K562 (cell line): ENCODE results near the gene SLC34A2. TPM values are rescaled to one million over a fixed set of nuclear protein-coding genes. Genes with fewer than 3 reads are reported as not detected.

ENCODE experiments used
- ATAC-seq: fragments of 200-7000 bp; cut with Tn5 transposase; 3 replicates; pipeline ENCODE4 v1.9.1; 2020; ENCODE audit warnings: moderate library complexity
- BruUV-seq: library from RNA; stranded (reverse); fragments of 400-500 nt; replicated peaks from 2 replicates; lab custom pipeline; 2021; lab: Mats Ljungman, UMichigan
- CTCF ChIA-PET: fragments of 300-600 bp; formaldehyde crosslinking; extraction: SDS; loops from one replicate; lab custom pipeline; 2021; ENCODE audit warnings: low intra/inter-chr PET ratio; lab: Yijun Ruan, JAX
- POLR2A ChIA-PET: fragments of 300-600, 350-650 bp; sonication (Branson Sonifier 250); formaldehyde crosslinking; extraction: SDS; loops from one replicate; lab custom pipeline; 2021; ENCODE audit warnings: antibody characterized with exemption, inconsistent platforms; lab: Yijun Ruan, JAX
- DNase-seq, 4 experiments: peaks; one replicate each; pipeline versions ENCODE4 v3.0.0 to v3.0.0-alpha.2; 2011 to 2018; ENCODE audit warnings: low spot score in 3 of 4, mixed read lengths in 3 of 4; ENCODE audit errors: extremely low read depth in 1 of 4
- FAIRE-seq: peaks from 2 replicates; lab custom pipeline; 2011; peaks lifted over from hg19 to GRCh38; lab: Jason Lieb, UNC
- H2AFZ ChIP-seq: 2 replicates; pipeline ENCODE4 v1.6.0; 2011; ENCODE audit warnings: low read depth, low read length, control low read depth, inconsistent platforms
- H3K27ac ChIP-seq: fragments of 200-600 bp; 3 replicates; pipeline ENCODE4 v1.8.0; 2011; ENCODE audit warnings: low read depth, mild to moderate bottlenecking, control low read depth, inconsistent platforms, low read length, moderate library complexity, mixed read lengths; ENCODE audit errors: extremely low read depth
- H3K27me3 ChIP-seq, 2 experiments: fragments of 300-600 bp in 1 of 2; 2 replicates in 1 of 2; 3 replicates in 1 of 2; pipeline versions ENCODE4 v1.6.0 to v1.8.0; 2011; ENCODE audit warnings: inconsistent platforms in 2 of 2, low read length in 2 of 2, mild to moderate bottlenecking in 1 of 2, mixed read lengths in 1 of 2, moderate library complexity in 1 of 2; ENCODE audit not compliant: control insufficient read depth in 2 of 2, insufficient read depth in 2 of 2
- H3K36me3 ChIP-seq: fragments of 300-600 bp; 3 replicates; pipeline ENCODE4 v1.8.0; 2011; ENCODE audit warnings: mild to moderate bottlenecking, low read length, inconsistent platforms; ENCODE audit not compliant: control insufficient read depth, insufficient read depth
- H3K4me1 ChIP-seq, 2 experiments: fragments of 200-600 bp in 1 of 2; replicated peaks in 1 of 2; 2 replicates in 1 of 2; 3 replicates in 1 of 2; pipeline versions ENCODE4 v1.5.1 to v1.8.0; 2011; ENCODE audit warnings: inconsistent platforms in 2 of 2, low read length in 2 of 2, mild to moderate bottlenecking in 1 of 2, mixed read lengths in 1 of 2, moderate library complexity in 1 of 2; ENCODE audit not compliant: control insufficient read depth in 2 of 2, insufficient read depth in 2 of 2
- H3K4me2 ChIP-seq: 2 replicates; pipeline ENCODE4 v1.6.1; 2011; ENCODE audit warnings: low read length, control low read depth, inconsistent platforms, mixed read lengths; ENCODE audit not compliant: insufficient read depth
- H3K4me3 ChIP-seq: fragments of 200-600 bp; sonication (generic), shearing (Covaris generic); 2 replicates; pipeline ENCODE4 v1.5.1; 2016; ENCODE audit warnings: control low read depth, inconsistent platforms
- H3K79me2 ChIP-seq: fragments of 200-600 bp; 3 replicates; pipeline ENCODE4 v1.8.0; 2011; ENCODE audit warnings: low read length, inconsistent platforms; ENCODE audit not compliant: control insufficient read depth, insufficient read depth
- H3K9ac ChIP-seq, 2 experiments: 2 replicates each; pipeline versions ENCODE4 v1.6.0 to v1.6.1; 2011; ENCODE audit warnings: low read depth in 2 of 2, low read length in 2 of 2, control low read depth in 1 of 2, inconsistent platforms in 1 of 2, mild to moderate bottlenecking in 1 of 2, mixed read lengths in 1 of 2; ENCODE audit not compliant: insufficient read depth in 1 of 2
- H3K9me1 ChIP-seq: one replicate; pipeline ENCODE4 v1.6.0; 2011; ENCODE audit warnings: inconsistent platforms, mild to moderate bottlenecking, low read length, moderate library complexity; ENCODE audit not compliant: control insufficient read depth, insufficient read depth
- H3K9me3 ChIP-seq: replicated peaks from 2 replicates; pipeline ENCODE4 v1.5.1; 2011; ENCODE audit warnings: low read depth, low read length, inconsistent platforms; ENCODE audit not compliant: control insufficient read depth, insufficient read depth
- H4K20me1 ChIP-seq: replicated peaks from 2 replicates; pipeline ENCODE4 v1.6.1; 2011; ENCODE audit warnings: low read length, inconsistent platforms, mixed read lengths; ENCODE audit not compliant: control insufficient read depth, insufficient read depth
- CREB3 ChIP-seq: fragments of 450-650 bp; conservative IDR thresholded peaks from 2 replicates; pipeline ENCODE4 v1.6.1; 2016; ENCODE audit warnings: missing genetic modification characterization, low read depth, mild to moderate bottlenecking, missing compliant biosample characterization, moderate library complexity
- ESRRB ChIP-seq: fragments of 250-450 bp; sonication (Bioruptor Pico); IDR thresholded peaks from 2 replicates; pipeline ENCODE4 v1.5.0; 2020; ENCODE audit warnings: mild to moderate bottlenecking, moderate library complexity, borderline replicate concordance
- GABPB2 ChIP-seq: fragments of 250-450 bp; sonication (Bioruptor Pico); conservative IDR thresholded peaks from 2 replicates; pipeline ENCODE4 v1.5.1; 2021; ENCODE audit warnings: mild to moderate bottlenecking
- ID3 ChIP-seq, 2 experiments: fragments of 250-450 bp in 1 of 2; fragments of 450-650 bp in 1 of 2; sonication (Bioruptor Pico) in 1 of 2; IDR thresholded peaks; 2 replicates each; pipeline versions ENCODE4 v1.6.1 to v1.8.0; 2016 to 2021; ENCODE audit warnings: mild to moderate bottlenecking in 2 of 2, moderate library complexity in 2 of 2, missing compliant biosample characterization in 1 of 2, missing genetic modification characterization in 1 of 2
- IFI16 ChIP-seq: fragments of 250-450 bp; sonication (Bioruptor Pico); IDR thresholded peaks from 2 replicates; pipeline ENCODE4 v2.1.2; 2022; ENCODE audit warnings: mild to moderate bottlenecking, inconsistent platforms
- ILF3 ChIP-seq: fragments of 450-650 bp; IDR thresholded peaks from 2 replicates; pipeline ENCODE4 v1.6.1; 2018; ENCODE audit warnings: antibody characterized with exemption, mild to moderate bottlenecking, moderate library complexity, borderline replicate concordance
- MBD2 ChIP-seq: sonication (generic); IDR thresholded peaks from 2 replicates; pipeline ENCODE4 v1.6.1; 2016; ENCODE audit warnings: low read depth, borderline replicate concordance
- NR1H2 ChIP-seq: sonication (generic); formaldehyde crosslinking; IDR thresholded peaks from 2 replicates; pipeline ENCODE4 v1.4.0; 2020; ENCODE audit warnings: mild to moderate bottlenecking, missing genetic modification reagents
- NR4A1 ChIP-seq, 2 experiments: fragments of 250-450 bp in 1 of 2; fragments of 450-650 bp in 1 of 2; sonication (Bioruptor Pico) in 1 of 2; IDR thresholded peaks; 2 replicates each; pipeline versions ENCODE4 v1.4.0 to v1.6.1; 2016 to 2020; ENCODE audit warnings: mild to moderate bottlenecking in 2 of 2, missing compliant biosample characterization in 1 of 2, missing genetic modification characterization in 1 of 2, moderate library complexity in 1 of 2
- RNF2 ChIP-seq: sonication (generic); IDR thresholded peaks from 2 replicates; pipeline ENCODE4 v1.6.1; 2016
- SIRT6 ChIP-seq: IDR thresholded peaks from one replicate; pipeline ENCODE4 v1.6.1; 2012; ENCODE audit warnings: low read depth, mild to moderate bottlenecking, control low read depth, inconsistent platforms, low read length, moderate library complexity
- TFE3 ChIP-seq: fragments of 450-650 bp; formaldehyde crosslinking; IDR thresholded peaks from 2 replicates; pipeline ENCODE4 v1.4.0; 2020; ENCODE audit warnings: mild to moderate bottlenecking, mixed read lengths
- U2AF2 ChIP-seq: fragments of 200-400 bp; formaldehyde crosslinking; optimal IDR thresholded peaks from 2 replicates; pipeline ENCODE3; 2017; ENCODE audit warnings: low read depth, mild to moderate bottlenecking, low read length
- ZNF785 ChIP-seq: fragments of 250-450 bp; sonication (Bioruptor Pico); IDR thresholded peaks from 2 replicates; pipeline ENCODE4 v1.4.0; 2020; ENCODE audit warnings: mild to moderate bottlenecking
- WGBS: fragments of 100-300 bp; shearing (Covaris generic); methylation state at CpG from one replicate; pipeline ENCODE4 v1.1.6; 2016; ENCODE audit warnings: low coverage, mixed read lengths; ENCODE audit not compliant: insufficient coverage; ENCODE audit errors: missing lambda C conversion rate; 5-methylcytosine and 5-hydroxymethylcytosine counted together
- in situ Hi-C: fragments of 300-500 bp; cut with MboI; formaldehyde crosslinking; loops from 4 replicates; pipeline ENCODE4 v1.15.0; 2018; ENCODE audit warnings: inconsistent platforms, mixed read lengths
- intact Hi-C: fragments of 100-400 bp; cut with micrococcal nuclease; formaldehyde crosslinking; loops from 2 replicates; pipeline ENCODE4 v1.14.2; 2022
- polyA plus RNA-seq, 8 experiments: library from polyadenylated mRNA; depleted of rRNA in 4 of 8; stranded (reverse) in 5 of 8; unstranded in 3 of 8; fragments of >200 nt; fragmentation: Nextera tagmentation in 2 of 8; fragmentation: Illumina TruSeq in 1 of 8; extraction: Ambion mirVana in 2 of 8; extraction: Trizol in 1 of 8; gene quantifications; 2 replicates each; pipeline versions ENCODE4 v1.2.1 to v1.2.3, GENCODE V29; 2011 to 2014; ENCODE audit warnings: inconsistent platforms in 1 of 8, missing spikeins in 1 of 8
- total RNA-seq, 7 experiments: library from RNA; depleted of rRNA in 6 of 7; stranded (reverse); fragments of >200 nt in 6 of 7; fragmentation: Illumina TruSeq in 2 of 7; extraction: Trizol in 2 of 7; gene quantifications; 2 replicates each; pipeline versions ENCODE4 v1.2.1 to v1.2.3, GENCODE V29; 2011 to 2021; ENCODE audit warnings: low replicate concordance in 1 of 7

Gene SLC34A2
- total and polyA plus RNA-seq, 9 of the 15 experiments (the other 6 are each of a cell fraction or from before 2014, with no cell fraction given), result 1.5 TPM; not detected in 8

- POLR2A ChIA-PET, result interaction anchor here (1.0 kb wide), 1 partner anchor 10 kb away, joined by 4 read pairs; no protein-coding TSS in a partner anchor
- H3K36me3 ChIP-seq, result no peaks in the 10 kb centered on the region
- no peak for FAIRE-seq
- H3K9me3 ChIP-seq, result no peaks in the 10 kb centered on the region
- H3K9me1 ChIP-seq, result no peaks in the 10 kb centered on the region
- BruUV-seq, result no TSS peak
- no peaks in the 10 kb centered on the region for H4K20me1 ChIP-seq
- DNase-seq, result no peak
- intact Hi-C loops, result no loop called here
- H3K79me2 ChIP-seq, result no peaks in the 10 kb centered on the region
- no peak overlapping the region for H3K4me3 ChIP-seq
- in situ Hi-C loops, result no loop called here
- H2AFZ ChIP-seq, result no peak overlapping the region
- no peak for ATAC-seq
- H3K4me2 ChIP-seq, result no peak overlapping the region
- TF ChIP-seq ESRRB (CRISPR knock-in tag), result no peak
- no peak for TF ChIP-seq RNF2
- no peak for TF ChIP-seq ZNF785
- no peak for TF ChIP-seq NR4A1 (CRISPR knock-in tag; IDR thresholded peaks at IDR 0.05)
- TF ChIP-seq NR4A1 (tag; IDR thresholded peaks at IDR 0.05), result no peak
- no peak for TF ChIP-seq U2AF2
- no peak for TF ChIP-seq IFI16
- no peak for TF ChIP-seq ILF3
- TF ChIP-seq TFE3 (CRISPR knock-in tag), result no peak
- no peak for TF ChIP-seq SIRT6
- TF ChIP-seq GABPB2 (CRISPR knock-in tag), result no peak
- no peak for TF ChIP-seq NR1H2 (CRISPR knock-in tag)
- no peak for TF ChIP-seq ID3 (CRISPR knock-in tag; IDR thresholded peaks at IDR 0.05)
- no peak for TF ChIP-seq ID3 (tag; IDR thresholded peaks at IDR 0.05)
- no peak for TF ChIP-seq MBD2
- no peak for TF ChIP-seq CREB3
- H3K4me1 ChIP-seq, result no peaks in the 10 kb centered on the region
- CTCF ChIA-PET, result no interaction called here
- no peak overlapping the region for H3K9ac ChIP-seq
- H3K27ac ChIP-seq, result no peak overlapping the region
- peaks cover 13 to 48% of the 10 kb centered on the region in 2 experiments; a peak in 4 of 5 replicates for H3K27me3 ChIP-seq
- WGBS, result 0% methylated on average over 8 of the region's 8 CpGs
These were observed 8.1 kb downstream of the SLC34A2 start for GRCh38 chr4:25663781-25664180.
